Measurements from ENCODE around the gene ITPR2.
"Not testable (repeated sequence)": the region's sequence is repeated elsewhere in the genome, so short reads cannot be mapped to it uniquely, and the experiment has no call there.

The ITPR2 gene

DNA sequence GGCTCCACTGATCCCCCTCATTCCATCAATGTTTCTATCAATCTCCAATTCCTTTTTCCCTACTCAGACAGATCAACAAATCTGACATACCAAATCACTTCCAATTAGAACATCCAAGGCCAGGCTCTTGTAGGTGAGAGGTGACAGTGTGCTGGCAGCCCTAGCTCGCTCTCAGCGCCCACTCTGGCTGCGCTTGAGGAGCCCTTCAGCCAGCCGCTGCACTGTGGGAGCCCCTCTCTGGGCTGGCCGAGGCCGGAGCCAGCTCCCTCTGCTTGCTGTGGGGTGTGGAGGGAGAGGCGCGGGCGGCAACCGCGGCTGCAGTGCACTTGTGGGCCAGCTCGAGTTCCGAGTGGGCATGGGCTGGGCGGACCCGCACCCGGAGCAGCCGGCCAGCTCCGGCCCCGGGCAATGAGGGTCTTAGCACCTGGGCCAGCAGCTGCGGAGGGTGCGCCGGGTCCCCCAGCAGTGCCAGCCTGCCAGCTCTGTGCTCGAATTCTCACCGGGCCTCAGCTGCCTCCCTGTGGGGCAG, 6.0 kb upstream of the ITPR2 start:
- no peak for TF ChIP-seq POLR2A (IDR thresholded peaks at IDR 0.05; ENCODE audit: low read depth, low read length)
- no peak for DNase-seq (ENCODE audit: insufficient read length, low spot score)
- no peak for FAIRE-seq

GRCh38 chr12:26836201-26836600, 3.2 kb upstream of the ITPR2 start:
- DNase-seq (ENCODE audit: insufficient read length, low spot score) (no peak), FAIRE-seq (no peak)
- TF ChIP-seq POLR2A (IDR thresholded peaks at IDR 0.05; ENCODE audit: low read depth, low read length) = no peak

GRCh38 chr12:26834503-26835060, 1.6 kb upstream of the ITPR2 start:
- DNase-seq (ENCODE audit: insufficient read length, low spot score) = not testable (repeated sequence)

GRCh38 chr12:26833743-26834490, 923 bp upstream of the ITPR2 start:
- DNase-seq (ENCODE audit: insufficient read length, low spot score) = no peak
- no peak for FAIRE-seq
- TF ChIP-seq POLR2A (IDR thresholded peaks at IDR 0.05; ENCODE audit: low read depth, low read length) = no peak

More at GRCh38 chr12:26834503-26835060, 1.6 kb upstream of the ITPR2 start:
- FAIRE-seq = not testable (repeated sequence)

DNA sequence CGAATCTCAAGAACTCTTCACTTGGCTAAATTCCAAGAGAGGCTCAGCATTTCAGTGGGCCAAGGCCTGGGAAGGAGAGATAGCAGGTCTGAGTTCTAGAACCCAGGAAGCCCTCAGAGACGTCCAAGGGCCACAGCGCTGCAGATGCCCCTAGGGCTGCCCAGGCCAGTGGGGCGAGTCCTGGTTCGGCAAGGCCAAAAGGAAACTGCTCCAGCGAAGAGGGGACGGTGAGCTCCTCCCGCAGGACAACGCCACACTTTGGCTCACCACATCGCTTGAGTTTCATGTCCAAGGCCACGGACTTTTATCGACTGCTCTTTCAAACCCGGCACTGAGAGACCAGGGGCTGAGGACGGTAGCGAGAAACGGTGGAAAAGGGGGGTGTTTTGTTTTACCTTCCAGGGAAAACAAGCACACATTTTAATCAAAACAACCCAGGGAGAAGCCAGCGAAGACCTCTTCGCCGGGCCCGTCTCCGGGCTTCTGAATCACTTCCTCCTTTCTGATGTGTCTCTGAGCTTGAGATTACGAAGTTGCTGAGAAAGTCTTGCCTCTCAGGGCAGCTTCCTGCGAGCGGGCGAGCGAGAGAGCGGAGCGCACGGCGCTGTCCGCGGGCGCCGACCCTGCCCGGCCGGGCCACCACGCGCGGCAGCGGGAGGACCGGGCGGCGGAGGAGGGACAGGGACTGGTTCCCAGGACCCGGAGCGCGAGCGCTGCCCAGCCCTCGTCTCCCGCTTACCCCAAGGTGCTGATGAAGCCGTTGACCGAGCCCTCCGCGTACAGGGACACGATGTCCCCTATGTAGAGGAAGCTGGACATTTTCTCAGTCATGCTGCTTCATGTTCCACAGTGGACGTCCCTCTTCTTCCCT, 808 bp downstream of the ITPR2 start:
- TF ChIP-seq POLR2A (IDR thresholded peaks at IDR 0.05; ENCODE audit: low read depth, low read length) = no peak; the same call in 1 of the 2 replicates
- DNase-seq (ENCODE audit: insufficient read length, low spot score) = peak; percentile 58
- no peak for FAIRE-seq

DNA sequence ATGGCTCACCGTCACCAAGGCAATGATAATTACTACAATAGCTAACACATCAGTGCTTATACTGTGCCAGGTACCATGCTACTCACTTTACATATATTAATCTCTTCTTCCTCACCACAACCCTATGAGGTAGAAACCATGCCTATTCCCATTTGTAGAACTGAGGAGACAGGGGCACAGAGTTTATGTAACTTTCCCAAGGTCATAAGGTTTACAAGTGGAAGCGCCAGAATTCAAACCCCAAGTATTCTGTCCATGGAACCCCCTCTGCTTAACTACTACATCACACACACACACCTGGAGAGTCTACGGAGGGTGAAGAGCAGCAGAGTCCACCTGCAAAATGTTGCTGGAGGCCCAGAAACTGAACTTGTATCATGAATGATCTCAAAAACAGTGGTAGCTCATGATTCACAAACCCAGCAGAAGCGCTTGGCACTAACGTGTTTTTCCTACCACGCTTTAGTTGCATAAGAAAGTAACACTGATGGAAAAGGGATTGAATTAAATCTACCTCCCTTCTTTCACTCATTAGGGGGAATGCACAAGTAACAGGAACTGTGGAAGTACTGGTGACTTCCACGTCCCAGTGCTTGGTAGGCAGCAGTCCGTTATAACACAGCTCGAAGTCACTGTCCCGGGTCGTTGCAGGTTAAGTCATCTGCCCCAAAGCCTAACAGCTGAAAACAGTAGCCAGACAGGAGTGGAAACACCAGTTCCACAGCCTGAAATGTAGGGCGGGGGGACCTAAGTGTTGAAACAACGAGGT, 2.0 kb downstream of the ITPR2 start:
- FAIRE-seq = no peak

GRCh38 chr12:26830363-26830762, 2.6 kb downstream of the ITPR2 start:
- no peak for TF ChIP-seq POLR2A (IDR thresholded peaks at IDR 0.05; ENCODE audit: low read depth, low read length)
- DNase-seq (ENCODE audit: insufficient read length, low spot score) (no peak), FAIRE-seq (no peak)

More for the DNA sequence above, 2.0 kb downstream of the ITPR2 start:
- DNase-seq (ENCODE audit: insufficient read length, low spot score) = no peak
- no peak for TF ChIP-seq POLR2A (IDR thresholded peaks at IDR 0.05; ENCODE audit: low read depth, low read length)

- TF ChIP-seq POLR2A (IDR thresholded peaks at IDR 0.05; ENCODE audit: low read depth, low read length) = no peak
- DNase-seq (ENCODE audit: insufficient read length, low spot score) (no peak), FAIRE-seq (no peak)
Measured at GRCh38 chr12:26828280-26829073, 4.5 kb downstream of the ITPR2 start.

- TF ChIP-seq POLR2A (IDR thresholded peaks at IDR 0.05; ENCODE audit: low read depth, low read length) = no peak
- FAIRE-seq (peak; percentile 11), DNase-seq (ENCODE audit: insufficient read length, low spot score) (no peak)
Measured at GRCh38 chr12:26826437-26826836, 6.6 kb downstream of the ITPR2 start.

- FAIRE-seq (peak; percentile 20), DNase-seq (ENCODE audit: insufficient read length, low spot score) (no peak)
- no peak for TF ChIP-seq POLR2A (IDR thresholded peaks at IDR 0.05; ENCODE audit: low read depth, low read length)
Measured at GRCh38 chr12:26825459-26826016, 7.5 kb downstream of the ITPR2 start.

DNA sequence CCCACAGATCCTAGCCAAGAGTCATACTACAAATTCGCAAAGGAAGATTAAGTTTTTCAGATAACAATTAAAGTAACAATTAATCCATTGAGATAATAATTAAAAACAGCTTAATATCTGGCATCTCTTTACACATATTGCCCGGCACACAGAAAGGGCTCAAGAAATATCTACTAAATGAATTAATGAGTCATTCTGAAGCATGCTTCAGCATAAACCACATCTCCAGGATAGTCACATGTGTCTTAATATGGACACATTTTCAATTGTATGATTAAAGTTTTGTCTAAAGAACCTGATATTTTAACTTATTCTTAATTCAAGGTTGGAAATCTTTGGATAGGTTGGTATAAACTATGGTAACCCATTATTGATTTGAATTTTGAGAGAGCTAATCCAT, 9.6 kb downstream of the ITPR2 start:
- FAIRE-seq = no peak
- no peak for TF ChIP-seq POLR2A (IDR thresholded peaks at IDR 0.05; ENCODE audit: low read depth, low read length)
- no peak for DNase-seq (ENCODE audit: insufficient read length, low spot score)

DNA sequence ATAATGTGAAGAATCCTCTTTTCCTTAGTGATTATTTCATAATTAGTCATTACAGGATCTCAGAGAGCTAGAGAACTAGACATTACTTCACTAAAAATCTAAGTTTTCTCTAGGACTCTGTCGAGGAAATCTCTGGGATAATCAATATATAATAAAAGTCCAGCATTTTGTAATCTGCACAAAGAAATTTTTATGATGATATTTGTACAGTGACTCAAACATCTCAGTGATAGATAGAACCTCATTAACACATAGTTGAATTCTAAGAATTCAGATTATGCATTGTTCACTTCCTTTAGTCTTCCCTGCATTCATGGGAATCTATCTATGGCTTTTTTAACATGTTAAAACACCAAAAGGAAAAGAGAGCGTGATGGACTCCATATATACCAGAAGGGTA, 11.0 kb downstream of the ITPR2 start:
- peak; percentile 80 for FAIRE-seq
- DNase-seq (ENCODE audit: insufficient read length, low spot score) = no peak
- TF ChIP-seq POLR2A (IDR thresholded peaks at IDR 0.05; ENCODE audit: low read depth, low read length) = no peak
